PC-3 (cell line): ENCODE measurements around the gene SMPD1. TPM values are rescaled to one million over a fixed set of nuclear protein-coding genes. Genes with fewer than 3 reads are reported as not detected.
A peak's percentile ranks its signal among the peaks of the same experiment; 100 is the strongest.

Source experiments
- ATAC-seq: fragments of 200-7000 bp; cut with Tn5 transposase; 2 replicates; pipeline ENCODE4 v1.9.1; 2020; ENCODE audit warnings: mild to moderate bottlenecking, moderate library complexity
- Bru-seq: library from RNA; stranded (reverse); fragments of 400-500 nt; gene quantifications from one replicate; lab custom pipeline; 2021; lab: Mats Ljungman, UMichigan
- BruChase-seq, 2 experiments: library from RNA; stranded (reverse); fragments of 400-500 nt; gene quantifications; one replicate each; lab custom pipeline; 2021; lab: Mats Ljungman, UMichigan
- BruUV-seq: library from RNA; stranded (reverse); fragments of 400-500 nt; replicated peaks from 2 replicates; lab custom pipeline; 2021; lab: Mats Ljungman, UMichigan
- CTCF ChIA-PET: fragments of 300-600 bp; sonication (Branson Sonifier 250); formaldehyde crosslinking; loops from one replicate; lab custom pipeline; 2022; ENCODE audit warnings: antibody characterized with exemption; lab: Charles Lee
- POLR2A ChIA-PET: fragments of 300-600 bp; sonication (Branson Sonifier 250); formaldehyde crosslinking; loops from one replicate; lab custom pipeline; 2022; ENCODE audit warnings: antibody characterized with exemption; ENCODE audit not compliant: unreplicated experiment; lab: Charles Lee
- DNase-seq: peaks from one replicate; pipeline ENCODE4 v3.0.0-alpha.2; 2015
- H2AFZ ChIP-seq: fragments of 300-600 bp; sonication (generic); 2 replicates; pipeline ENCODE4 v1.6.0; 2016; ENCODE audit warnings: antibody characterized with exemption, low read length
- H3F3A ChIP-seq: fragments of 300-600 bp; sonication (generic); one replicate; pipeline ENCODE4 v1.6.0; 2017; ENCODE audit warnings: antibody characterized with exemption, low read length, control low read depth, mild to moderate bottlenecking; ENCODE audit not compliant: unreplicated experiment
- H3K27ac ChIP-seq: fragments of 300-600 bp; sonication (generic); 2 replicates; pipeline ENCODE4 v1.5.1; 2016; ENCODE audit warnings: mild to moderate bottlenecking, low read length
- H3K27me3 ChIP-seq: fragments of 300-600 bp; sonication (generic); 2 replicates; pipeline ENCODE4 v1.6.1; 2016; ENCODE audit warnings: low read length, mixed read lengths
- H3K36me3 ChIP-seq: fragments of 300-600 bp; sonication (generic); 2 replicates; pipeline ENCODE4 v1.6.1; 2016; ENCODE audit warnings: low read depth, mixed run types, low read length, mixed read lengths
- H3K4me1 ChIP-seq: fragments of 300-600 bp; sonication (generic); 2 replicates; pipeline ENCODE4 v1.5.1; 2016; ENCODE audit warnings: low read length; ENCODE audit not compliant: insufficient read depth
- H3K4me2 ChIP-seq: fragments of 300-600 bp; sonication (generic); 2 replicates; pipeline ENCODE4 v1.6.0; 2016; ENCODE audit warnings: low read length
- H3K4me3 ChIP-seq: fragments of 300-600 bp; sonication (generic); 2 replicates; pipeline ENCODE4 v1.5.1; 2016; ENCODE audit warnings: mild to moderate bottlenecking, low read length, mixed read lengths
- H3K79me2 ChIP-seq: fragments of 300-600 bp; sonication (generic); 2 replicates; pipeline ENCODE4 v1.6.1; 2017; ENCODE audit warnings: low read length, mixed read lengths
- H3K9ac ChIP-seq: fragments of 300-600 bp; sonication (generic); 2 replicates; pipeline ENCODE4 v1.6.0; 2016; ENCODE audit warnings: mild to moderate bottlenecking, low read length
- H3K9me2 ChIP-seq: fragments of 300-600 bp; sonication (generic); replicated peaks from 2 replicates; pipeline ENCODE4 v1.6.1; 2016; ENCODE audit warnings: mixed run types, low read length, mixed read lengths
- H3K9me3 ChIP-seq: fragments of 300-600 bp; sonication (generic); 2 replicates; pipeline ENCODE4 v1.6.1; 2016; ENCODE audit warnings: low read length, mixed read lengths
- H4K20me1 ChIP-seq: fragments of 300-600 bp; sonication (generic); 2 replicates; pipeline ENCODE4 v1.6.1; 2016; ENCODE audit warnings: low read length, mixed read lengths
- EZH2 ChIP-seq: fragments of 300-600 bp; sonication (generic); IDR thresholded peaks from one replicate; pipeline ENCODE4 v1.6.1; 2017; ENCODE audit warnings: antibody characterized with exemption, mild to moderate bottlenecking, low read length; ENCODE audit not compliant: unreplicated experiment
- EZH2phosphoT487 ChIP-seq: fragments of 300-600 bp; sonication (generic); IDR thresholded peaks from 2 replicates; pipeline ENCODE4 v1.6.1; 2018; ENCODE audit warnings: mild to moderate bottlenecking, antibody characterized with exemption, low read length, borderline replicate concordance
- intact Hi-C: fragments of 100-400 bp; cut with micrococcal nuclease; formaldehyde crosslinking; loops from 2 replicates; pipeline ENCODE4 v1.9.0; 2023
- long read RNA-seq: library from polyadenylated mRNA; unstranded; transcript quantifications from one replicate; pipeline ENCODE4 v2.0.0, GENCODE V29; 2021; ENCODE audit not compliant: unreplicated experiment
- total RNA-seq: library from RNA; depleted of rRNA; stranded (reverse); fragments of >200 nt; gene quantifications from 2 replicates; pipeline ENCODE4 v1.2.3, GENCODE V29; 2014; rRNA removed
- TF ChIP-seq, protein P1 (sequence below): fragments of 300-600 bp; sonication (generic); conservative IDR thresholded peaks from 2 replicates; pipeline ENCODE4 v1.5.1; 2017; ENCODE audit warnings: antibody characterized with exemption, low read depth, mild to moderate bottlenecking, low read length

SMPD1 gene
- total RNA-seq (12.1 and 12.9 TPM in 2 replicates), Bru-seq, nascent RNA (percentile 50 among the genes with signal in this experiment), BruChase-seq, experiment 1, labeled RNA remaining after a 6-hour chase (percentile 74 among the genes with signal in this experiment), BruChase-seq, experiment 2, labeled RNA remaining after a 2-hour chase (percentile 61 among the genes with signal in this experiment)
- long read RNA-seq, transcript SMPD1-201 (6 exons, 2,452 nt), result major isoform, 10 of 34 reads
- long read RNA-seq, partial matches to known transcripts, result 13 of 34 reads
- long read RNA-seq, other reads (novel, unspliced or antisense), result 11 of 34 reads

DNA sequence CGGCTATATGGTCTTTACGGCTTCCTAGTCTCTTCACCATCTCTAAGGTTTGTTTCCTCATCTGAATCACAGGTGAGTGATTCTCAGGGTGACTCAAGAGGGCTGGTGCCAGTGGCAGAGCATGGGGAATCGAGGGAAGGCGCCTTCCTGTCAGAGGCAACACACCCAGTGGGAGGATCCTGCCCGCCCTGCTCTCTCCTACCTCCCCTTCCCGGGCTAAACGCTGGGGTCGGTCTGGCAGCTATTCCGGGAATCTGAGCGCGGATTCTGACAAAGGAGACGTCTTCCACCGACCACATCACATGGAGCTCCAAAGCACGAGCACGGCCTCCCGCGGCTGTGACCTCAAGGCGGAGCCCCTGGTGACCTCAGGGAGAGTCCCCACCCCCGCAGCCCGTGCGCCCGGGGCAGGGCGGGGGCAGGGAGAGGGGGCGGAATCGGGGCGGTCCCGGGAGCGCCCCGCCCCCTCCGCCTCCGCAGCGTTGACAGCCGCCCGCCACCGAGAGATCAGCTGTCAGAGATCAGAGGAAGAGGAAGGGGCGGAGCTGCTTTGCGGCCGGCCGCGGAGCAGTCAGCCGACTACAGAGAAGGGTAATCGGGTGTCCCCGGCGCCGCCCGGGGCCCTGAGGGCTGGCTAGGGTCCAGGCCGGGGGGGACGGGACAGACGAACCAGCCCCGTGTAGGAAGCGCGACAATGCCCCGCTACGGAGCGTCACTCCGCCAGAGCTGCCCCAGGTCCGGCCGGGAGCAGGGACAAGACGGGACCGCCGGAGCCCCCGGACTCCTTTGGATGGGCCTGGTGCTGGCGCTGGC is at the start of gene SMPD1:
SMPD1 (plus strand) TSS at position 570 of the 813 bp plus-strand sequence; CDS start at position 695, 125 bp downstream.
- peak within 1 kb of the TSS; percentile 84 for H2AFZ ChIP-seq
- no peaks in the 10 kb centered on the region for H4K20me1 ChIP-seq
- H3K79me2 ChIP-seq, result no peaks in the 10 kb centered on the region
- ATAC-seq (peak; percentile 90), DNase-seq (peak; percentile 94)
- no peaks in the 10 kb centered on the region for H3K27me3 ChIP-seq
- H3K27ac ChIP-seq, result peak within 1 kb of the TSS; percentile 79
- intact Hi-C loops, result loop anchor here (2.0 kb wide), 2 partner anchors 29 to 85 kb away; partner anchors contain the start of gene APBB1
- POLR2A ChIA-PET, result interaction anchor here (0.6 to 0.7 kb wide), 3 partner anchors 29 to 41 kb away, joined by 3 to 11 read pairs (median 3); partner anchors contain the start of gene APBB1
- no peaks in the 10 kb centered on the region for H3F3A ChIP-seq
- peak within 1 kb of the TSS; percentile 88 for H3K4me2 ChIP-seq
- TSS peak; percentile 65 for BruUV-seq
- peak within 1 kb of the TSS; percentile 72 for H3K4me3 ChIP-seq
- CTCF ChIA-PET, result interaction anchor here (0.8 to 1.3 kb wide), 2 partner anchors 11 to 27 kb away, joined by 3 to 10 read pairs; no protein-coding TSS in a partner anchor
- H3K9ac ChIP-seq, result peak within 1 kb of the TSS; percentile 67
- TF ChIP-seq EZH2phosphoT487, result no peak
- no peak for TF ChIP-seq EZH2
- TF ChIP-seq, protein P1, sequence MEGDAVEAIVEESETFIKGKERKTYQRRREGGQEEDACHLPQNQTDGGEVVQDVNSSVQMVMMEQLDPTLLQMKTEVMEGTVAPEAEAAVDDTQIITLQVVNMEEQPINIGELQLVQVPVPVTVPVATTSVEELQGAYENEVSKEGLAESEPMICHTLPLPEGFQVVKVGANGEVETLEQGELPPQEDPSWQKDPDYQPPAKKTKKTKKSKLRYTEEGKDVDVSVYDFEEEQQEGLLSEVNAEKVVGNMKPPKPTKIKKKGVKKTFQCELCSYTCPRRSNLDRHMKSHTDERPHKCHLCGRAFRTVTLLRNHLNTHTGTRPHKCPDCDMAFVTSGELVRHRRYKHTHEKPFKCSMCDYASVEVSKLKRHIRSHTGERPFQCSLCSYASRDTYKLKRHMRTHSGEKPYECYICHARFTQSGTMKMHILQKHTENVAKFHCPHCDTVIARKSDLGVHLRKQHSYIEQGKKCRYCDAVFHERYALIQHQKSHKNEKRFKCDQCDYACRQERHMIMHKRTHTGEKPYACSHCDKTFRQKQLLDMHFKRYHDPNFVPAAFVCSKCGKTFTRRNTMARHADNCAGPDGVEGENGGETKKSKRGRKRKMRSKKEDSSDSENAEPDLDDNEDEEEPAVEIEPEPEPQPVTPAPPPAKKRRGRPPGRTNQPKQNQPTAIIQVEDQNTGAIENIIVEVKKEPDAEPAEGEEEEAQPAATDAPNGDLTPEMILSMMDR, result no peak
- no peaks in the 10 kb centered on the region for H3K9me2 ChIP-seq
- peaks cover 12% of the 10 kb centered on the region for H3K4me1 ChIP-seq
- H3K36me3 ChIP-seq, result no peaks in the 10 kb centered on the region
- no peaks in the 10 kb centered on the region for H3K9me3 ChIP-seq

DNA sequence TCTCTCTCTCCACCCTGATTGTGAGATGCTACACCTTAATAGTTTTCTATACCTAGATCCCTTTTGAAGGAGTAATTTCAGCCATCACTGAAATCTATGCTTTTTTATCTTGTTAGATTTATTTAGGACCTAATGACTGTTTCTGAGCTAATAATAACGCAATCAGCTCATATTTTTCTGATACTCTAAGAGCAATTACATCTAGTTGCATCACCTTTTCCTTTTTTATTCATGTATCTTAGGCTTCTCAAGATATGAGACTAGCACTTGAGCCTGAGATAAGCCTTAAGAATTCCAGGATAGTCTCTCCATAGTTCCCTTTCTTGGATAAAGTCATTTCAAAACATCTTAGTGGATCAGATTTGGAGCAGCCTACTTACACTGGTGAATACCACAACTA is 44.9 kb upstream of the SMPD1 start:
- Histone ChIP-seq H3K36me3 (no peaks in the 10 kb centered on the region), H4K20me1 (no peaks in the 10 kb centered on the region), H3K27me3 (peaks cover 24% of the 10 kb centered on the region; the same call in 1 of the 2 replicates), H3K79me2 (no peaks in the 10 kb centered on the region), H3K9me2 (no peaks in the 10 kb centered on the region), H3K27ac (no peak overlapping the region), H3K9ac (no peak overlapping the region), H2AFZ (no peak overlapping the region), H3K4me1 (no peaks in the 10 kb centered on the region), H3F3A (no peaks in the 10 kb centered on the region), H3K4me3 (no peak overlapping the region), H3K9me3 (no peaks in the 10 kb centered on the region), H3K4me2 (no peak overlapping the region)
- BruUV-seq, result no TSS peak
- intact Hi-C loops, result no loop called here
- CTCF ChIA-PET, result no interaction called here
- POLR2A ChIA-PET, result no interaction called here
- ATAC-seq (no peak), DNase-seq (no peak)
- no peak for TF ChIP-seq EZH2phosphoT487
- TF ChIP-seq EZH2, result no peak
- TF ChIP-seq, protein P1, result no peak
